Activated naive CD4-positive, alpha-beta T cell treated with anti-CD3 and anti-CD28 coated beads, Interleukin-2, amount 50 U/mL, for 72 hours (primary cell): ENCODE results near the gene STK33. TPM values are rescaled to one million over a fixed set of nuclear protein-coding genes. Genes with fewer than 3 reads are reported as not detected.
A peak's percentile ranks its signal among the peaks of the same experiment; 100 is the strongest.

Source experiments
- ATAC-seq, 2 donors: fragments of 150-1000 bp; cut with Tn5 transposase; 2 replicates each; pipeline ENCODE4 v1.10.0; 2021; ENCODE audit warnings: mild to moderate bottlenecking in 2 of 2, moderate library complexity in 2 of 2
- DNase-seq, 2 donors: peaks; one replicate each; pipeline ENCODE4 v3.0.0; 2021 to 2022; ENCODE audit warnings: low spot score in 2 of 2
- H3K27ac Mint-ChIP-seq, 2 donors: one replicate each; pipeline ENCODE4 v1.8.0; 2022; ENCODE audit warnings: mild to moderate bottlenecking in 2 of 2, mixed read lengths in 2 of 2
- H3K36me3 Mint-ChIP-seq, 2 donors: one replicate each; pipeline ENCODE4 v1.8.0; 2022; ENCODE audit warnings: mixed read lengths in 2 of 2
- H3K9me3 Mint-ChIP-seq, 2 donors: one replicate each; pipeline ENCODE4 v1.8.0; 2022; ENCODE audit warnings: mixed read lengths in 2 of 2
- total RNA-seq, 2 donors: library from RNA; stranded (reverse); gene quantifications; one replicate each; pipeline ENCODE4 v1.2.3, GENCODE V29; 2022

STK33 gene
- total RNA-seq, 2 donors from 2014 or later: 0.14 to 2.1 TPM

DNA sequence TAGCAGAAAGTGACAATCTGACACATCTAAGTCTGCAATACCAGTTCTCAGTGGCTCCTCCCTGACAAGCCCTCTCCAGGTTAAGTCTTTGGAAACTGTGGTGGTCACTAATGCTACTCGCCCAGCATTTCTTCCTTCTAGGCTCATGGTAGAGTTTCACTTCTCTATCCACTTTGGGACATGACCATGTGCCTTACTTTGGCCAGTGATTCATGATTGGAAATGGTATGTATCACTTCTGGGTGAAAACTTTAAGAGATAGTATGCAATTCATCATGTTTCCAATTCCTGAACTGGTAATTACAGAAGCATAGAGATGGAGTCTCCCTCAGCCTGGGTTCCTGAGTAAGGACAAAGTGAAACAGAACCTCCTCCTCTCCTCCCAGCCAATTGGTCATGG is 178.8 kb downstream of the STK33 start:
- Mint-ChIP-seq H3K27ac (no peak overlapping the region), H3K36me3 (no peaks in the 10 kb centered on the region), H3K9me3 (no peaks in the 10 kb centered on the region)
- DNase-seq (no peak), ATAC-seq (no peak)

DNA sequence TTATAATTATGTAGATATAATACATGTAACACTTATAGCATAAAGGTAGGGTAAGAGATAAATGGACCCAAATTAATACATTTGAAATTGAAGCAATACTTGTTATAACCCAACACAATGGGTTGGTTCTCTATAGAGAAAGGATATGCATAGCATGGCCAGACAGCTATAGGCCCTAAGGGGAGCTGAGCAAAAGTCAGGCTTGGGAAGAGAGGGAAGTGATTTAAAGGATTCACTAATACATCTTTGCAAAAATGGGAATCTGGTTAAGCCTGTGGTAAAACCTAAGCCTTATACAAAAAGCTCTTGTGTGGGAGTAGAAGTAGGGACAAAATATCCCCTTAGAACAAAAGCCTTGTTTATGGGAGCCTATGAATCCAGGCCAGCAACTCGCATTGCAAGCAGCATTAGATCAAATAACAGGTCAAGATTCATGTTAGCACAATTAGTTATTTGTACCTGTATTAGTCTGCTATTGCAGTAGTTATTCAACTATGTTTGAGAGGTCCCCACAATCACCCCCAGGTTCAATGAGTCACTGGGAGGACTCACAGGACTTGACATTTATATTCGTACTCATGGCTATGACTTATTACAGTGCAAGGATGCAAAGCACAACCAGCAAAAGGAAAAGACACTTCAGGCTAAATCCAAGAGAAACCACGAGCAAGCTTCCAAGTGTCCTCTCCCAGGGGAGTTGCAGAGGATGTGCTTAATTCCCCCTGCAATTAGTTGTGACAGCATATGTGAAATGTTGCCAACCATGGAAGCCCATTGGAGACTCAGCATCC is 185.7 kb downstream of the STK33 start:
- Mint-ChIP-seq H3K36me3 (no peaks in the 10 kb centered on the region), H3K9me3 (no peaks in the 10 kb centered on the region), H3K27ac (no peak overlapping the region)
- no peak for DNase-seq
- ATAC-seq: no peak

DNA sequence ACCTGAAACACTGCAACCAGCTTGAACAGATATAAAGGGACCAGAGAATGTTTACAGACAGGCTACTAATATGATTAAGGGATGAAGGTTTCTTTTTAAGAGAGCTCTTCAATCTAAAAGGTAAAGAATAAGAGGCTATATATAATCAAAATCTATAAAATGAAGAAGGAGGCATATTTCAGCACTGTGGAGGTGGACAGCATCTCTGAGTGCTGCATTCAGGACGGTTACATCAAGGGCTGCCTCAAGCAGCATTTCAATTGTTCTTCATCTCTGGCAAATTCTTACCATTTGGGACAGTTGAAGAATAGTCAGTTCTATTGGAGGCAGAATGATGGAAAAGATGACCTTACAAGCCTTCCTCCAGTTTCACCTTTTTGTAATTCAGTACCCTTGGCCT is 190.7 kb downstream of the STK33 start:
- Mint-ChIP-seq H3K27ac (no peak overlapping the region), H3K36me3 (no peaks in the 10 kb centered on the region), H3K9me3 (peaks cover 0 to 3% of the 10 kb centered on the region in 2 donors)
- DNase-seq: no peak
- ATAC-seq: no peak

DNA sequence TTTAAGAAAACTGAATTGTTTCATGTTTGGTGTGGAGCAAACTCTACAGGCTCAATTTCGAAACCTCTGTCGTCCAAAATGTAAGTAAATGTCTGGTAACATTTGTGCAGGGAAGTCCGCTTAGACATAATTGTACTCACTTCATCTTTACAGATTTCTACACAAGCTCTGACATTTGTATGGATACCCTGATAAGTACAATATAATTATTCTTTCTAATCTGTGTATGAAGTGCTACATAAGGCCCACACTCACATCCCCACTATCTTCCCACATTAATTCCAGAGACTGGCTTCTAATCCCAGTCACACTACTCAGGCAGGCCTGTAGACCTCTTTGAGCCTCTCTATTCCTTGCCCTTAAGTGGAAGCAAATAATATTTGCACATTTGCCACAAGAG is 201.1 kb downstream of the STK33 start:
- H3K9me3 Mint-ChIP-seq: peaks cover 3 to 4% of the 10 kb centered on the region in 2 donors
- no peak overlapping the region for H3K27ac Mint-ChIP-seq
- ATAC-seq: no peak

DNA sequence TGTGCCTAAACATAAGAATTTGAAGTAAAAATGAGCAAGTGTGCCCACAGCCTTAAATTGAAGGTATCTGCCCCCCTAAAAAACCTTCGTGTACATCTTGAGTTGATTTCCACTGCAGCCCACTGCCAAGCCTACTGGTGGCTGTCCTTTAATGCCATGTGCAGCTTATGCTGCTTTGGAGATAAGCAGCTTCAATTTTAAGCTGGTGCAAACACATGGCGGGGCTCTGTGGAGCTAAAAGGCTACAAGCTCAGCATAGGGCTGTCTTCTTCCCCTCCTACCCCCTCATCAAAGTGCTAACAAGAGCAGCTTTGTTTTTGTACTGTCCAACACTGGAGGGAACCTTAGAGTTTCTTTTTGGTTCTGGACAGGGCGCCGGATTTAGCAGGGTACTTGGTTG is 201.9 kb downstream of the STK33 start:
- H3K36me3 Mint-ChIP-seq: no peaks in the 10 kb centered on the region
- H3K9me3 Mint-ChIP-seq: peaks cover 0 to 3% of the 10 kb centered on the region in 2 donors
- ATAC-seq (no peak), DNase-seq (no peak)
- no peak overlapping the region for H3K27ac Mint-ChIP-seq

More for the DNA sequence above, 201.1 kb downstream of the STK33 start:
- no peak for DNase-seq
- H3K36me3 Mint-ChIP-seq: no peaks in the 10 kb centered on the region

DNA sequence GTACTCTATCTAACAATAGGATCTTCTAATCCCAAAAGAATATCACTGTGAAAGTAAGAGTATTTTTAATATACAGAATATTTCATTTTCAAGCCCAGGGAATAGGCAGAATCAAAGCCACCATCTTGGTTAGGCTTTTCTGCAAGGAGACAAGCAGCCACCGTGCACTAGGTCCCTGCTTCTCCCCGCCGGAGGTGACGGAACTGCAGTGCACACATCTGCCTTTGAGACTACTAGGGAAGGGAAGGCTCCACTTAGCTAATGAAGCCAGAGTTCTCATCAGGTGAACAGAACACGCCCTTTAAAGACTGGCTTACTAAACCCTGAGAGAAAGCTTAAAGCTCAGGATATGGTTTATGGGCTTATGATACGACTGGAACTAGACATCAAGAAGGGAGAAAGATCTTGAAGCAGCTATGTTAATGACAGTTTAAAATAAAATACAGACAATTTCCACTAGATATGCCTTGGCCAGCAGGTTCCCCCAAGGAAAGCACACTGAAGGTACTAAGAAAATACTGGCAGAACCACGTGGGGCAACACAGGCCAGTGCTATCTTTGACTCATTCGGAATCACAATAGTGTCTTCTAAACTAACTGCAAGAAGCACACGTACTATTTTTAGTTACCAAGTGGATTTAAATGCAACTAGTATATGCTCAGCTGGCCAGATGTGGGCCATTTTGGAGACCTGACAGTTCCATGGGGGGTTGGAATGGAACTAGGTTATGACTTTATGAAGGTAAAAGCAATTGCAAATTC is 203.0 kb downstream of the STK33 start:
- H3K27ac Mint-ChIP-seq: no peak overlapping the region
- DNase-seq (no peak), ATAC-seq (no peak)
- H3K9me3 Mint-ChIP-seq: peaks cover 0 to 3% of the 10 kb centered on the region in 2 donors
- no peaks in the 10 kb centered on the region for H3K36me3 Mint-ChIP-seq

DNA sequence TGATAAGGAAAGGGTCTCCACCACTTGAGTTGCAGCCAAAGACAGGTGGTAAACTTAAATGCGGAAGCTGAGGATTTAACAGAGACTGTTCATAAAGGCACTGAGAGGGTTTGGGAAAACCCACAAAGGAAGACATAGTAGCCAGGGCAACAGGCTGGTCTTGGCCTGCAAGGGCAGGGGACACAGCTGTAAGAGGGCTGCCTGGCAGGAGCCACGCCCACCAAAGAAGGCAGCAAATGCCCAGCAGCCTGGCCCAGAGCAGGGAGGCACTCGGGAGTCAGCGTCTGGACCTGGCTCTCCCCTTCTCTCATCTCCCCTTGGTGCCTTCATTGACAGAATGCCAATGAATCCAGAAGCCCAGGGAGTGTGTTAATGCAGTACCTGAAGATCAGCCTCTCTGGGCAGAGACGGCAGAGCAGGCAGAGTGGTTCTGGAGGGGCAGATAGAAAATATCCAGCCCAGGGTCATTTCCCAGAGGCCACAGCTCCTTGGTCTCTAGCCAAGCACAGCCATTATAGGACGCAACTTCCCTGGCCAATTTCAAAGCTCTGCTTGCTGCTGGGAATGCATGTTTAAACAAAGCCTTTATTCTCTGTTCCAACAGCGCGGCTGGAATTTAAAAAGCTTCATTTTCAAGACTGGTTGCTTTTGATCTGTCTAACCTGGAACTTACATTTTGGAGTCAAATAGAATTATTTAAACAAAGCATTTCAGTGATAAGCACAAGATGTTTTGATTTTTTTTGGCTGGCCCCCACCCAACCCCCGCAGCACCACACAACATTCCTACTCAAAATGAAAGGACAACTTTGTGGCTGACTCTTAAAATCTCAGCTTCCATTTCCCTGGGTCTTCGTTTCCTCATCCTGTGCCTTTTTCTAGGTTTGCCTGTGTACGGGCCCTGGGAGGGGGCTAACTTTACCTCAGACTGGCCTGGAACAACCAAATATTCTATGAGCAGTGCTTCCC is 204.7 kb downstream of the STK33 start:
- Mint-ChIP-seq H3K27ac (no peak overlapping the region), H3K9me3 (no peaks in the 10 kb centered on the region), H3K36me3 (no peaks in the 10 kb centered on the region)
- ATAC-seq (no peak), DNase-seq (no peak)

DNA sequence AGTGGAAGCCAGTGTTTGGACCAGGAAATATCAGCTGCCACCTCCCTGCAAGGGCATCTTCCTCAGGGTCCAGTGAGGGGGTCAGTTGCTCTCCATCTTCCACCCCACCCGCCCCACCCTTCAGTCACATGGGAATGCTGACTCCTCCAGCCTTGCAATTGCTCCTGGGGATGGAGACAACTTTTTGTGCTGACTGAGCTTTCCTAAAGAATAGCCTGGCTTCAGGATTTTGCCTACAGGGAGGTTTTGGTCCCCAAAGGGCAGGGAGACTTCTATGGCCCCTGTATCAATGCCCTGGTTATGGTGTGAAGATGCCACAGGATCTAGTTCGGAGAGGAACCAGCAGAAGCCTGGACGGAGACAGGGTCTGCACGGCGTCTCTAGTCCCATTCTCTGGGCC is 206.3 kb downstream of the STK33 start:
- DNase-seq (no peak), ATAC-seq (no peak)
- Mint-ChIP-seq H3K36me3 (no peaks in the 10 kb centered on the region), H3K27ac (no peak overlapping the region), H3K9me3 (no peaks in the 10 kb centered on the region)

DNA sequence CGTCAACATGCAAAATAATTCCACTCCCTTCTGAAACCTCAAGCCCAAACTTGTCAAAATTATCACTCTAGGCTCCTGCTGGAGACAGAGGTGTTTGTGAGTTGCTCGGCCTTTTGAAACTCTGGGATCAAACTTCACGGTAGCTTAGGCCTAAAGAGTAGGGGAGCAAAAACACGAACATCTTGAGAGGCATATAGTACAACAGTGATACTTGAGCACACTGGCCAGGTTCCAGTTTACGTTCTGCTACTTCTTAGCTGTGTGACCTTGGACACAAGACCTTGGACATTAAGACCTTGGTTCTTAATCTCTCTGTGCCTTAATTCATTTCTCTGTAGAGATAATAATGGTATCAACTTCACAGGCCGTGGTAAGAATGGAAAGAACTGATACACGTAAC is 206.9 kb downstream of the STK33 start:
- DNase-seq (no peak), ATAC-seq (no peak)
- Mint-ChIP-seq H3K9me3 (no peaks in the 10 kb centered on the region), H3K27ac (no peak overlapping the region), H3K36me3 (no peaks in the 10 kb centered on the region)

DNA sequence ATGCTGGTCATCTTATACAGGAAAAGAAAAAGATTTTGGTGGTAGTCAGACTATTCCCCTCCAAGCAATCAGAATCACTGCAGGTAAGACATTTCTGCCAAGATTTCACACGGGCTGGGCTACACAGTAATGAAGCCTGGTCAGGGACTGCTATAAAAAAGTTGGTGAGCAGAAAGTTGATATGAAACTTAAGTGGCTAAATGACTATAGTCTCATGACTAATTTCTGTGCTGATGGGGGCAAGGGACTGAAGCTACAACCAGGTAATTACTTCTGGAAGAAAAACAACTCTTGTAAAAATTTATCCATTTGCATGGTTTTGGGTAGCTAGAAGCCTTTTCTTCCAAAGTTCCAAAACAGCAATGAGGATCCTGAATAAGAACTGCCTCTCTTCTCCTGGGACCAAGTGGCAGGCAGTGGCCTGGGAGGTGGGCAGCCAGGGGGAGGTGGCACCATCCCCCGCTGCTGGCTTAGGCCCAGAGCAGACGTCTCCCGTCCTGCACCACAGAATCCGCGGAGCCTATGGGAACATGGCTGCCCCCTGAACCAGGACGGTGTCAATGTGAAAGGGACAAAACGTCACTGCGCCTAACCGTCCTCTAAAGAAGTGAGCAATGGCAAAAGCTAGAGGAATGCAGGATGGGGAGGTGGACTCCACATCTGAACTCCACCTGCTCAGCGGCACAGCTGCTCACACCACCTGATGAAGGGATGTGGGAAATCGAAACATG is 207.7 kb downstream of the STK33 start:
- H3K9me3 Mint-ChIP-seq: no peaks in the 10 kb centered on the region
- DNase-seq: no peak
- no peaks in the 10 kb centered on the region for H3K36me3 Mint-ChIP-seq
- no peak for ATAC-seq
- H3K27ac Mint-ChIP-seq: no peak overlapping the region

DNA sequence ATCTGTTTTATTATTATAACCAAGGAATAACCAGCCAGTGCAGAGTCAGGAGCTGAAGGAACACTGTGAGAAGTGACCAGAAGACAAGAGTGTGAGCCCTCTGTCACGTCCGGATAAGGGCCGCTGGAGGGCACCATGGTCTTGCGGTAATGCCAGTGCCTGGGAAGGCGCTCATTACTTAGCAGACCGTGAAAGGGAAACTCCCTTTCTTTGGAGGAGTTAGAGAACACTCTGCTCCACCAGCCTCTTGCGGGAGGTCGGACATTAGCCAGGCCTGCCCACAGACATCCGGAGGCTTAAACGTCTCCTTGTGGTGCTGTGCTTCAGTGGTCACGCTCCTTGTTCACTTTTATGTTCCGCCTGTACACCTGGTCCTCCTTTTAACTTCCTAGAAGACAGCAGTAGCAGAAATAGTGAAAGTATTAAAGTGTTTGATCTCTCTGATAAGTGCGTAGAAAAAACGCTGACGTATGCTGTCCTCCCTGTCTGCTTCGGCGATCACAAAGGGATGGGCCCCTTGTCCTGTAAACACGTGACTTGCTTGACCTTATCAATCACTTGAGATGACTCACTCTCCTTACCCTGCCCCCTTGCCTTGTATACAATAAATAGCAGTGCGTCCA is 209.7 kb downstream of the STK33 start:
- Mint-ChIP-seq H3K36me3 (no peaks in the 10 kb centered on the region), H3K27ac (no peak overlapping the region), H3K9me3 (no peaks in the 10 kb centered on the region)
- peak in 1 of 2 donors; percentile 47 for ATAC-seq
- DNase-seq: no peak

DNA sequence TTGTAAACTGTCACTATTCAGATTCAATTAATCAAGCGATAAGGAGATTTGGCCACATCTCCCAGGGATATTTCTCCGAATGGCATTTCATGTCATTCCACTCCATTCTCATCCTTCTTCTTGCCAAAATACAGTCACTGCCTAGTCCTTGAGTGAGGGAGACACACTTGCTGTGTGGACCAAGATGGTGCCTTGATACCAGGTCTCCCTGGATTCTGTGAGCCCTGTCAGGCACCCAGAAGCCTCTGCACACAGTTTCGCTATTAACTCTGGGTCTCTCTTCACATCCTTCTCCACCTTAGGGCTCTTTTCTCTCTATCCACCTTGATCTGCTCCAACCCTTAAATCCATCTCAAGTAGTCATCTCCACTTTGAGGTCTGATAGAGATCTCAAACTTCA is 210.4 kb downstream of the STK33 start:
- Mint-ChIP-seq H3K36me3 (no peaks in the 10 kb centered on the region), H3K27ac (no peak overlapping the region), H3K9me3 (no peaks in the 10 kb centered on the region)
- no peak for DNase-seq
- ATAC-seq: no peak

DNA sequence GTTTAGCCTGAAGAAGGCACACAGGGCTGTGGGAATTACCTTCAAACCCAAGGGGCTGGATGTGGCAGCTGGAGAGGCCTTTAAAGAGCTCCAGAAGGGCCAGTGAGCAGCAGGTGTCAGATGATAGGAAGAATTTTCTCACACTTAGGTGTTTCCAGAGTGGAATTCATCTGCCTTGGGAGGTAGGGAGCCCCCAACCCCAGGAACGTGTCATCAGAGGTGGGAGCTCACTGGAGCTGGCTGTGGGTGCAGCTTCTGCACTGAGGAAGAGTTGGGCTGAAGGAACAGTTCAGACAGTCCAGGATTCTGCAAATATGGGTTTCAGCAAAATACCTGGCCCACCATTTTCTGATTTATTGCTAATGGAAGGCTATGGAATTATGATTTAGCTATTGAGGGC is 210.8 kb downstream of the STK33 start:
- Mint-ChIP-seq H3K27ac (no peak overlapping the region), H3K36me3 (no peaks in the 10 kb centered on the region), H3K9me3 (no peaks in the 10 kb centered on the region)
- ATAC-seq: no peak
- DNase-seq: no peak

DNA sequence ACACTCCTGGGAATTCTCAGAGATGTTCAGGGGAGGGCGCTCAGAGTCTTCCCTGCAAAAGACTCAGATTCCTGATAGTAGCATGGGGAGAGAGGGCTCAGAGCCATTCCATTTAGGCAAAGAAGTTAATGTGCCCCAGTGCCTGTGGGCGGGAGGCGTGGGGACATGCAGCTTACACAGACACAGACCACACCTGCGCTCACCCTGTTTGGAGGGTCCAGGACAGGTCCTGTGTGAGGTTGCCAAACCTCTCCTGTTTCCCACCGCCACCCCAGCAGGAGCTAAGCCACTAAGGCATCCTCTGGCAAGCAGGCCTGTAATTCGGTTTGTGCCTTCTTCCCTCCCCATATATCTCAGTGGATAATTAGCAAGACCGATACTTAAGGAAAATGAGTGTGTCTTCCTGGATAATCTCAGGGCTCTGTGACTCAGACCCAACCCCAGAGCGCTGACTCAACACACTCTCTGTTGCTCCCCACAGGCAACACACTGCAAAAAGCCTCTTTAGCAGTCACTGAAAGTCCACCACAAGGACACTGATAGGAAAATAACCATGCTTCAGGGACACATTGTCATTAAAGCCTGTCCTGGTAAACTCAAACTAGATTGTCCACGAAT is 211.5 kb downstream of the STK33 start:
- no peaks in the 10 kb centered on the region for H3K36me3 Mint-ChIP-seq
- no peak for DNase-seq
- no peak overlapping the region for H3K27ac Mint-ChIP-seq
- ATAC-seq: no peak
- no peaks in the 10 kb centered on the region for H3K9me3 Mint-ChIP-seq

DNA sequence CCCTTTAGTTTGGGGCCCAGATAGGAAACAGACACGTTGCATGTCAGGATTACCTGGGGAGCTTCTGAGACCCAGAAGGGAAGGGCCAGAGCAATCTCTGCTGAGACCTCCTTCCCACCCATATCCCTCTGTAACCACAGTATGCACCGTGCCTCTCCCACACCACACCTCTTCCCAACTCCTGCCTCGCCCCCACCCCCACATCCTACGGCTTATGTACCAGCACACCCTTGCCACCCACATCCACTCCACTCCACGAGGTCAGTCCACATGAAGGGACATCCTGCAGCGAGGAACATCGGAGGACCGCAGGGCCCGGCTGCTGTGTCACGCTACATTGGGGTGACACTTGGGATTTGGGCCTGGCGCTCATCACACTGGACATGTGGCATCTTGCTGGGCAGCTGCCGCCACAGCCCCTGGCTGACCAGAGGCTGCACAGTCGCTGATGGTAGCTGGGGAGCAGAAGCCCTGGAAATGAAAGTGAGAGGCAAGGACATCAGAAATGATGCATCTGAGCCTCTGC is 212.1 kb downstream of the STK33 start:
- Mint-ChIP-seq H3K27ac (no peak overlapping the region), H3K9me3 (no peaks in the 10 kb centered on the region), H3K36me3 (no peaks in the 10 kb centered on the region)
- ATAC-seq: no peak
- DNase-seq: no peak
